HepG2 (cell line): ENCODE measurements around the gene NUP93. TPM values are rescaled to one million over a fixed set of nuclear protein-coding genes. Genes with fewer than 3 reads are reported as not detected.

ENCODE experiments used
- ATF7-NPFF ChIP-seq: sonication (generic); formaldehyde crosslinking; IDR thresholded peaks from 2 replicates; pipeline ENCODE4 v1.8.1; 2023; ENCODE audit warnings: mild to moderate bottlenecking, low read depth, missing genetic modification reagents, moderate library complexity
- BCL3 ChIP-seq: sonication (generic); formaldehyde crosslinking; IDR thresholded peaks from 2 replicates; pipeline ENCODE4 v1.5.1; 2020; ENCODE audit warnings: mild to moderate bottlenecking, missing genetic modification reagents, moderate library complexity
- ELF1 ChIP-seq: sonication (generic); formaldehyde crosslinking; IDR thresholded peaks from 2 replicates; pipeline ENCODE4 v1.4.0; 2020; ENCODE audit warnings: missing genetic modification reagents
- FOXJ3 ChIP-seq: sonication (generic); formaldehyde crosslinking; IDR thresholded peaks from 2 replicates; pipeline ENCODE4 v1.4.0; 2020; ENCODE audit warnings: missing genetic modification reagents, mild to moderate bottlenecking, borderline replicate concordance
- KAT8 ChIP-seq: IDR thresholded peaks from 2 replicates; pipeline ENCODE4 v1.6.1; 2016; ENCODE audit warnings: missing genetic modification reagents, missing compliant biosample characterization
- NCOR1 ChIP-seq: fragments of 200-600 bp; sonication (generic); IDR thresholded peaks from 2 replicates; pipeline ENCODE4 v1.7.0; 2017; ENCODE audit warnings: antibody characterized with exemption, low read length, borderline replicate concordance
- TCF7 ChIP-seq: sonication (generic); IDR thresholded peaks from 2 replicates; pipeline ENCODE4 v1.6.1; 2016; ENCODE audit warnings: antibody characterized with exemption, low read depth
- ZBTB40 ChIP-seq, 2 experiments: fragments of 450-650 bp in 1 of 2; sonication (generic) in 1 of 2; formaldehyde crosslinking in 1 of 2; IDR thresholded peaks; 2 replicates each; pipeline versions ENCODE4 v1.6.1 to v1.8.0; 2016 to 2022; ENCODE audit warnings: antibody characterized with exemption in 1 of 2, mild to moderate bottlenecking in 1 of 2, missing genetic modification reagents in 1 of 2
- ZHX1 ChIP-seq: sonication (generic); formaldehyde crosslinking; IDR thresholded peaks from 2 replicates; pipeline ENCODE4 v1.8.1; 2022; ENCODE audit warnings: low read depth, mild to moderate bottlenecking, missing genetic modification reagents
- ZNF234 ChIP-seq: sonication (generic); formaldehyde crosslinking; conservative IDR thresholded peaks from 2 replicates; pipeline ENCODE4 v1.5.1; 2020; ENCODE audit warnings: mild to moderate bottlenecking, missing genetic modification reagents
- ZNF432 ChIP-seq: sonication (generic); formaldehyde crosslinking; IDR thresholded peaks from 2 replicates; pipeline ENCODE4 v1.5.0; 2020; ENCODE audit warnings: missing genetic modification reagents, mild to moderate bottlenecking, borderline replicate concordance
- ZNF615 ChIP-seq: sonication (generic); formaldehyde crosslinking; IDR thresholded peaks from 2 replicates; pipeline ENCODE4 v1.5.0; 2020; ENCODE audit warnings: mild to moderate bottlenecking, missing genetic modification reagents, borderline replicate concordance
- ZNF720 ChIP-seq: sonication (generic); formaldehyde crosslinking; IDR thresholded peaks from 2 replicates; pipeline ENCODE4 v1.4.0; 2020; ENCODE audit warnings: missing genetic modification reagents
- ZNF792 ChIP-seq: IDR thresholded peaks from 2 replicates; pipeline ENCODE4 v1.6.1; 2016
- ZSCAN22 ChIP-seq: sonication (generic); formaldehyde crosslinking; IDR thresholded peaks from 2 replicates; pipeline ENCODE4 v1.4.0; 2020; ENCODE audit warnings: mild to moderate bottlenecking, missing genetic modification reagents
- polyA plus RNA-seq, 8 experiments: library from polyadenylated mRNA; depleted of rRNA in 3 of 8; stranded (reverse) in 7 of 8; unstranded in 1 of 8; fragments of >200 nt; fragmentation: Illumina TruSeq in 4 of 8; extraction: Trizol in 4 of 8; gene quantifications; 2 replicates each; pipeline versions ENCODE4 v1.2.1 to v1.2.3, GENCODE V29; 2011 to 2016; ENCODE audit warnings: low read depth in 4 of 8, missing spikeins in 1 of 8, mixed read lengths in 1 of 8; ENCODE audit not compliant: insufficient read depth in 1 of 8
- total RNA-seq, 5 experiments: library from RNA; depleted of rRNA; stranded (reverse); fragments of >200 nt; fragmentation: Illumina TruSeq; extraction: Trizol; gene quantifications; 2 replicates each; pipeline ENCODE4 v1.2.3, GENCODE V29; 2016; ENCODE audit warnings: low read depth in 1 of 5

The NUP93 gene
- total and polyA plus RNA-seq, 2 of the 13 experiments (the other 11 are each of a cell fraction or from before 2014, with no cell fraction given), result 58.5 to 140 TPM

GRCh38 chr16:56849690-56850680 is 120.1 kb downstream of the NUP93 start (continued):
- TF ChIP-seq ZNF792 (CRISPR knock-in tag) (no peak), TCF7 (peak; percentile 62), ELF1 (CRISPR knock-in tag) (no peak; the same call in none of the 2 replicates), NCOR1 (no peak; the same call in 1 of the 2 replicates), ATF7-NPFF (CRISPR knock-in tag) (0 out of 2 replicates have a peak, but pooled peaks have one; percentile 24), ZNF432 (CRISPR knock-in tag) (no peak), ZNF615 (no peak), ZSCAN22 (no peak), ZNF720 (no peak), KAT8 (CRISPR knock-in tag) (peak; percentile 57; the same call in 1 of the 2 replicates), ZHX1 (no peak), BCL3 (CRISPR knock-in tag) (no peak), FOXJ3 (CRISPR knock-in tag) (no peak; the same call in 1 of the 2 replicates), ZNF234 (no peak), ZBTB40 (IDR thresholded peaks at IDR 0.05) (no peak), ZBTB40 (CRISPR knock-in tag; IDR thresholded peaks at IDR 0.05) (no peak)
